Activated CD8-positive, alpha-beta T cell treated with anti-CD3 and anti-CD28 coated beads for 36 hours (primary cell): ENCODE results near the gene TRABD2A. TPM values are rescaled to one million over a fixed set of nuclear protein-coding genes. Genes with fewer than 3 reads are reported as not detected.
"Not testable (repeated sequence)": the region's sequence is repeated elsewhere in the genome, so short reads cannot be mapped to it uniquely, and the experiment has no call there.

Experiments
- ATAC-seq: fragments of 200-7000 bp; cut with Tn5 transposase; one replicate; pipeline ENCODE4 v1.10.0; 2021; ENCODE audit warnings: mild to moderate bottlenecking, moderate library complexity
- CTCF ChIA-PET: fragments of 350-600 bp; sonication (Branson Sonifier 250); formaldehyde crosslinking; loops from one replicate; lab custom pipeline; 2021; ENCODE audit warnings: antibody characterized with exemption; lab: Charles Lee
- POLR2A ChIA-PET: fragments of 350-600 bp; sonication (Branson Sonifier 250); formaldehyde crosslinking; loops from one replicate; lab custom pipeline; 2021; ENCODE audit warnings: antibody characterized with exemption; lab: Charles Lee
- DNase-seq: peaks from one replicate; pipeline ENCODE4 v3.0.0-alpha.2; 2020
- H3K27ac Mint-ChIP-seq: one replicate; pipeline ENCODE4 v1.8.0; 2021; ENCODE audit warnings: mild to moderate bottlenecking, mixed read lengths
- H3K27me3 Mint-ChIP-seq: one replicate; pipeline ENCODE4 v1.8.0; 2021; ENCODE audit warnings: mixed read lengths
- H3K36me3 Mint-ChIP-seq: one replicate; pipeline ENCODE4 v1.8.0; 2021; ENCODE audit warnings: low read depth, mixed read lengths
- H3K4me1 Mint-ChIP-seq: one replicate; pipeline ENCODE4 v1.8.0; 2021; ENCODE audit warnings: low read depth, mixed read lengths
- H3K4me3 Mint-ChIP-seq: one replicate; pipeline ENCODE4 v1.8.0; 2021; ENCODE audit warnings: mild to moderate bottlenecking, moderate library complexity, mixed read lengths
- H3K9me3 Mint-ChIP-seq: one replicate; pipeline ENCODE4 v1.8.0; 2021; ENCODE audit warnings: mixed read lengths
- CTCF ChIP-seq: fragments of 200-600 bp; IDR thresholded peaks from one replicate; pipeline ENCODE4 v1.8.0; 2022; ENCODE audit warnings: antibody characterized with exemption, mild to moderate bottlenecking
- intact Hi-C: fragments of 100-400 bp; cut with micrococcal nuclease; formaldehyde crosslinking; loops from one replicate; pipeline ENCODE4 v1.10.0; 2022
- total RNA-seq, 2 experiments: library from RNA; stranded (reverse); gene quantifications; one replicate each; pipeline ENCODE4 v1.2.3, GENCODE V29; 2021

TRABD2A gene
- total RNA-seq, 2 experiments from 2014 or later: 56.3 to 56.4 TPM

GRCh38 chr2:84776011-84776410, 104.9 kb downstream of the TRABD2A start:
- no peak for ATAC-seq
- Mint-ChIP-seq H3K4me3 (no peak overlapping the region), H3K27me3 (no peaks in the 10 kb centered on the region), H3K36me3 (peaks cover 17% of the 10 kb centered on the region), H3K4me1 (peaks cover 25% of the 10 kb centered on the region), H3K9me3 (peaks cover 52% of the 10 kb centered on the region), H3K27ac (no peak overlapping the region)
- POLR2A ChIA-PET: no interaction called here
- intact Hi-C loops: no loop called here
- CTCF ChIA-PET: no interaction called here
- no peak for DNase-seq
- no peak for TF ChIP-seq CTCF

- DNase-seq, H3K4me3 Mint-ChIP-seq, intact Hi-C loops, H3K27me3 Mint-ChIP-seq, ATAC-seq, POLR2A ChIA-PET, H3K4me1 Mint-ChIP-seq, H3K27ac Mint-ChIP-seq, CTCF ChIA-PET: not testable (repeated sequence)
- Mint-ChIP-seq H3K36me3 (peaks cover 16% of the 10 kb centered on the region), H3K9me3 (peaks cover 47% of the 10 kb centered on the region)
Observed at GRCh38 chr2:84773562-84773961, 107.3 kb downstream of the TRABD2A start.

Other genes starting within 250 kb of the TRABD2A start
- gene TMSB10, start 24.6 kb upstream of the TRABD2A start, total RNA-seq: 1,000 to 10,000 TPM; 2,035 to 2,060 TPM
- gene KCMF1, start 90.1 kb upstream of the TRABD2A start, total RNA-seq: 100 to 1,000 TPM; 101 to 105 TPM